ENCODE measurements around the gene PRKCE.

PRKCE gene

GRCh38 chr2:45623098-45623497 is 28.4 kb upstream of the PRKCE start:
- no peak overlapping the region for H3K4me3 Mint-ChIP-seq
- H3K27me3 Mint-ChIP-seq: peaks cover 33% of the 10 kb centered on the region
- no peaks in the 10 kb centered on the region for H3K4me1 Mint-ChIP-seq
- no peaks in the 10 kb centered on the region for H3K9me3 Mint-ChIP-seq
- ATAC-seq: no peak
- H3K36me3 Mint-ChIP-seq: no peaks in the 10 kb centered on the region
- no peak overlapping the region for H3K27ac Mint-ChIP-seq

GRCh38 chr2:45625824-45626223 is 25.7 kb upstream of the PRKCE start:
- H3K4me1 Mint-ChIP-seq: no peaks in the 10 kb centered on the region
- H3K9me3 Mint-ChIP-seq: no peaks in the 10 kb centered on the region
- peaks cover 29% of the 10 kb centered on the region for H3K27me3 Mint-ChIP-seq
- H3K27ac Mint-ChIP-seq: no peak overlapping the region
- H3K36me3 Mint-ChIP-seq: no peaks in the 10 kb centered on the region
- no peak for ATAC-seq
- H3K4me3 Mint-ChIP-seq: no peak overlapping the region

GRCh38 chr2:45626387-45627221 is 24.9 kb upstream of the PRKCE start:
- ATAC-seq: no peak
- H3K4me1 Mint-ChIP-seq: no peaks in the 10 kb centered on the region
- peaks cover 29% of the 10 kb centered on the region for H3K27me3 Mint-ChIP-seq
- no peak overlapping the region for H3K4me3 Mint-ChIP-seq
- H3K36me3 Mint-ChIP-seq: no peaks in the 10 kb centered on the region
- H3K9me3 Mint-ChIP-seq: no peaks in the 10 kb centered on the region
- H3K27ac Mint-ChIP-seq: no peak overlapping the region

GRCh38 chr2:45627911-45628310 is 23.6 kb upstream of the PRKCE start:
- no peak overlapping the region for H3K27ac Mint-ChIP-seq
- H3K9me3 Mint-ChIP-seq: no peaks in the 10 kb centered on the region
- peaks cover 39% of the 10 kb centered on the region for H3K27me3 Mint-ChIP-seq
- no peak for ATAC-seq
- H3K4me3 Mint-ChIP-seq: no peak overlapping the region
- no peaks in the 10 kb centered on the region for H3K4me1 Mint-ChIP-seq
- H3K36me3 Mint-ChIP-seq: no peaks in the 10 kb centered on the region

- H3K36me3 Mint-ChIP-seq: no peaks in the 10 kb centered on the region
- H3K4me3 Mint-ChIP-seq: no peak overlapping the region
- H3K27me3 Mint-ChIP-seq: peaks cover 33% of the 10 kb centered on the region
- H3K9me3 Mint-ChIP-seq: no peaks in the 10 kb centered on the region
- H3K4me1 Mint-ChIP-seq: no peaks in the 10 kb centered on the region
- no peak for ATAC-seq
- no peak overlapping the region for H3K27ac Mint-ChIP-seq
Measured at GRCh38 chr2:45629971-45630370, 21.5 kb upstream of the PRKCE start.

- Mint-ChIP-seq H3K9me3 (no peaks in the 10 kb centered on the region), H3K4me3 (no peak overlapping the region), H3K27ac (no peak overlapping the region), H3K4me1 (no peaks in the 10 kb centered on the region), H3K27me3 (peaks cover 43% of the 10 kb centered on the region), H3K36me3 (no peaks in the 10 kb centered on the region)
- ATAC-seq: no peak
Measured at GRCh38 chr2:45631319-45631718, 20.2 kb upstream of the PRKCE start.

GRCh38 chr2:45631955-45632354 is 19.5 kb upstream of the PRKCE start:
- no peak for ATAC-seq
- Mint-ChIP-seq H3K27ac (no peak overlapping the region), H3K4me3 (no peak overlapping the region), H3K27me3 (peaks cover 43% of the 10 kb centered on the region), H3K9me3 (no peaks in the 10 kb centered on the region), H3K4me1 (no peaks in the 10 kb centered on the region), H3K36me3 (no peaks in the 10 kb centered on the region)

GRCh38 chr2:45634223-45634622 is 17.3 kb upstream of the PRKCE start:
- no peak overlapping the region for H3K4me3 Mint-ChIP-seq
- ATAC-seq: no peak
- no peak overlapping the region for H3K27ac Mint-ChIP-seq
- no peaks in the 10 kb centered on the region for H3K9me3 Mint-ChIP-seq
- no peaks in the 10 kb centered on the region for H3K36me3 Mint-ChIP-seq
- H3K4me1 Mint-ChIP-seq: peaks cover 8% of the 10 kb centered on the region
- peaks cover 53% of the 10 kb centered on the region for H3K27me3 Mint-ChIP-seq

- Mint-ChIP-seq H3K27me3 (peaks cover 48% of the 10 kb centered on the region), H3K9me3 (no peaks in the 10 kb centered on the region), H3K27ac (no peak overlapping the region)
Measured at GRCh38 chr2:45636008-45636407, 15.5 kb upstream of the PRKCE start.

GRCh38 chr2:45637440-45637839 is 14.0 kb upstream of the PRKCE start:
- H3K36me3 Mint-ChIP-seq: no peaks in the 10 kb centered on the region
- no peak overlapping the region for H3K4me3 Mint-ChIP-seq
- H3K9me3 Mint-ChIP-seq: no peaks in the 10 kb centered on the region
- H3K4me1 Mint-ChIP-seq: peaks cover 8% of the 10 kb centered on the region
- peak; percentile 85 for ATAC-seq
- peak overlapping the region; percentile 68 for H3K27ac Mint-ChIP-seq
- H3K27me3 Mint-ChIP-seq: peaks cover 48% of the 10 kb centered on the region

More at GRCh38 chr2:45636008-45636407, 15.5 kb upstream of the PRKCE start:
- H3K4me3 Mint-ChIP-seq: no peak overlapping the region
- H3K4me1 Mint-ChIP-seq: peaks cover 8% of the 10 kb centered on the region
- H3K36me3 Mint-ChIP-seq: no peaks in the 10 kb centered on the region
- ATAC-seq: no peak

GRCh38 chr2:45640576-45640975 is 10.9 kb upstream of the PRKCE start:
- ATAC-seq: no peak
- H3K27ac Mint-ChIP-seq: no peak overlapping the region
- H3K4me1 Mint-ChIP-seq: peaks cover 20% of the 10 kb centered on the region
- H3K4me3 Mint-ChIP-seq: no peak overlapping the region
- no peaks in the 10 kb centered on the region for H3K9me3 Mint-ChIP-seq
- H3K27me3 Mint-ChIP-seq: peaks cover 48% of the 10 kb centered on the region
- H3K36me3 Mint-ChIP-seq: no peaks in the 10 kb centered on the region

GRCh38 chr2:45643095-45643494 is 8.4 kb upstream of the PRKCE start:
- H3K4me1 Mint-ChIP-seq: peaks cover 17% of the 10 kb centered on the region
- no peaks in the 10 kb centered on the region for H3K9me3 Mint-ChIP-seq
- H3K27me3 Mint-ChIP-seq: peaks cover 31% of the 10 kb centered on the region
- H3K4me3 Mint-ChIP-seq: peak overlapping the region; percentile 79
- ATAC-seq: no peak
- H3K36me3 Mint-ChIP-seq: no peaks in the 10 kb centered on the region
- peak overlapping the region; percentile 86 for H3K27ac Mint-ChIP-seq

- H3K9me3 Mint-ChIP-seq: no peaks in the 10 kb centered on the region
- peak; percentile 95 for ATAC-seq
- H3K4me1 Mint-ChIP-seq: peaks cover 19% of the 10 kb centered on the region
- H3K36me3 Mint-ChIP-seq: no peaks in the 10 kb centered on the region
- H3K4me3 Mint-ChIP-seq: peak overlapping the region; percentile 79
- peak overlapping the region; percentile 86 for H3K27ac Mint-ChIP-seq
- peaks cover 31% of the 10 kb centered on the region for H3K27me3 Mint-ChIP-seq
Measured at GRCh38 chr2:45643543-45644542, 7.6 kb upstream of the PRKCE start.

GRCh38 chr2:45646289-45646688 is 5.2 kb upstream of the PRKCE start:
- Mint-ChIP-seq H3K36me3 (no peaks in the 10 kb centered on the region), H3K9me3 (no peaks in the 10 kb centered on the region), H3K27ac (no peak overlapping the region), H3K4me3 (no peak overlapping the region), H3K27me3 (peaks cover 23% of the 10 kb centered on the region), H3K4me1 (peaks cover 26% of the 10 kb centered on the region)
- ATAC-seq: no peak

GRCh38 chr2:45647356-45647755 is 4.1 kb upstream of the PRKCE start:
- Mint-ChIP-seq H3K4me1 (peaks cover 31% of the 10 kb centered on the region), H3K27ac (no peak overlapping the region), H3K4me3 (no peak overlapping the region), H3K36me3 (no peaks in the 10 kb centered on the region), H3K9me3 (no peaks in the 10 kb centered on the region), H3K27me3 (peaks cover 12% of the 10 kb centered on the region)
- no peak for ATAC-seq

All from stimulated activated memory B cell treated with anti-CD40 and anti-IgM and Interleukin-4, amounts not matched to agents 10 μg/mL and 1 μg/mL and 100 μg/mL, for 72 hours (primary cell).